ENCODE data around the gene CRYGS.
"Not testable (repeated sequence)": the region's sequence is repeated elsewhere in the genome, so short reads cannot be mapped to it uniquely, and the experiment has no call there.

The CRYGS gene

GRCh38 chr3:186536883-186537844, 7.0 kb downstream of the CRYGS start:
- no peaks in the 10 kb centered on the region for H3K27me3 Mint-ChIP-seq (ENCODE audit: low read depth)
- no peak overlapping the region for H3K27ac Mint-ChIP-seq
- no peak overlapping the region for H3K4me3 Mint-ChIP-seq
- H3K36me3 Mint-ChIP-seq (ENCODE audit: low read depth): peaks cover 2% of the 10 kb centered on the region
- no peaks in the 10 kb centered on the region for H3K9me3 Mint-ChIP-seq
- DNase-seq (ENCODE audit: low spot score): no peak
- peaks cover 33% of the 10 kb centered on the region for H3K4me1 Mint-ChIP-seq (ENCODE audit: low read depth)

GRCh38 chr3:186534113-186534669, 10.0 kb downstream of the CRYGS start:
- Mint-ChIP-seq H3K4me3 (no peak overlapping the region), H3K36me3 (ENCODE audit: low read depth) (peaks cover 2% of the 10 kb centered on the region), H3K4me1 (ENCODE audit: low read depth) (peaks cover 25% of the 10 kb centered on the region), H3K9me3 (no peaks in the 10 kb centered on the region), H3K27ac (no peak overlapping the region), H3K27me3 (ENCODE audit: low read depth) (no peaks in the 10 kb centered on the region)
- peak; percentile 61 for DNase-seq (ENCODE audit: low spot score)

GRCh38 chr3:186532598-186533072, 11.5 kb downstream of the CRYGS start:
- Mint-ChIP-seq H3K27ac (no peak overlapping the region), H3K9me3 (no peaks in the 10 kb centered on the region), H3K36me3 (ENCODE audit: low read depth) (no peaks in the 10 kb centered on the region), H3K27me3 (ENCODE audit: low read depth) (peaks cover 2% of the 10 kb centered on the region), H3K4me3 (no peak overlapping the region), H3K4me1 (ENCODE audit: low read depth) (peaks cover 24% of the 10 kb centered on the region)
- no peak for DNase-seq (ENCODE audit: low spot score)

GRCh38 chr3:186531694-186532093, 12.5 kb downstream of the CRYGS start:
- H3K36me3 Mint-ChIP-seq (ENCODE audit: low read depth); H3K4me3 Mint-ChIP-seq; H3K27me3 Mint-ChIP-seq (ENCODE audit: low read depth); DNase-seq (ENCODE audit: low spot score); H3K27ac Mint-ChIP-seq; H3K9me3 Mint-ChIP-seq: not testable (repeated sequence)
- peaks cover 20% of the 10 kb centered on the region for H3K4me1 Mint-ChIP-seq (ENCODE audit: low read depth)

DNA sequence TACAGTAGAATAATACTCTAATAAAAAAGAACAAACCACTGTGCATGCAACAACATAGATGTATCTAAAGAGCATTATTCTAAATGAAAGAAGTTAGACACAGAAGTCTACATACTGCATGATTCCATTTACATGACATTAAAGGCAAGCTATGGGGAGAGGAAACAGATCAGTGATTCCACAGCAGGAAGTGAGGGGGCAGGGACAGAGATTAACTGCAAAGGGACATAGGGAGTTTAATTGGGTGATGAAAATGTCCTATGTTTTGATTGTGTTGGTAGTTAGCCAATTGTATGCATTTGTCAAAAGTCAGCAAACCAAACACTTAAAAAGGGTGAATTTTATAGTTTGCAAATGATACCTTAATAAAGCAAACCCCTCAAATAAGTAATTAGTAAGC, 13.8 kb downstream of the CRYGS start:
- Mint-ChIP-seq H3K4me1 (ENCODE audit: low read depth) (peaks cover 16% of the 10 kb centered on the region), H3K27me3 (ENCODE audit: low read depth) (peaks cover 3% of the 10 kb centered on the region), H3K4me3 (no peak overlapping the region), H3K9me3 (no peaks in the 10 kb centered on the region), H3K36me3 (ENCODE audit: low read depth) (no peaks in the 10 kb centered on the region), H3K27ac (no peak overlapping the region)
- no peak for DNase-seq (ENCODE audit: low spot score)

- Mint-ChIP-seq H3K4me3 (no peak overlapping the region), H3K27me3 (ENCODE audit: low read depth) (peaks cover 3% of the 10 kb centered on the region), H3K4me1 (ENCODE audit: low read depth) (peaks cover 8% of the 10 kb centered on the region), H3K9me3 (no peaks in the 10 kb centered on the region), H3K36me3 (ENCODE audit: low read depth) (no peaks in the 10 kb centered on the region), H3K27ac (no peak overlapping the region)
- DNase-seq (ENCODE audit: low spot score): no peak
Measured at GRCh38 chr3:186529201-186529999, 14.8 kb downstream of the CRYGS start.

GRCh38 chr3:186526256-186526606, 17.9 kb downstream of the CRYGS start:
- Mint-ChIP-seq H3K27ac (no peak overlapping the region), H3K36me3 (ENCODE audit: low read depth) (no peaks in the 10 kb centered on the region), H3K27me3 (ENCODE audit: low read depth) (peaks cover 3% of the 10 kb centered on the region), H3K9me3 (no peaks in the 10 kb centered on the region), H3K4me3 (no peak overlapping the region), H3K4me1 (ENCODE audit: low read depth) (peaks cover 3% of the 10 kb centered on the region)
- DNase-seq (ENCODE audit: low spot score): no peak

GRCh38 chr3:186525369-186526255, 18.6 kb downstream of the CRYGS start:
- H3K27ac Mint-ChIP-seq: no peak overlapping the region
- no peak for DNase-seq (ENCODE audit: low spot score)
- peaks cover 3% of the 10 kb centered on the region for H3K4me1 Mint-ChIP-seq (ENCODE audit: low read depth)
- H3K9me3 Mint-ChIP-seq: no peaks in the 10 kb centered on the region
- no peaks in the 10 kb centered on the region for H3K36me3 Mint-ChIP-seq (ENCODE audit: low read depth)
- no peak overlapping the region for H3K4me3 Mint-ChIP-seq
- peaks cover 3% of the 10 kb centered on the region for H3K27me3 Mint-ChIP-seq (ENCODE audit: low read depth)

GRCh38 chr3:186524616-186525015, 19.6 kb downstream of the CRYGS start:
- Mint-ChIP-seq H3K27me3 (ENCODE audit: low read depth) (peaks cover 3% of the 10 kb centered on the region), H3K36me3 (ENCODE audit: low read depth) (no peaks in the 10 kb centered on the region), H3K9me3 (no peaks in the 10 kb centered on the region), H3K4me3 (no peak overlapping the region), H3K4me1 (ENCODE audit: low read depth) (peaks cover 3% of the 10 kb centered on the region), H3K27ac (no peak overlapping the region)
- DNase-seq (ENCODE audit: low spot score): no peak

- peaks cover 3% of the 10 kb centered on the region for H3K27me3 Mint-ChIP-seq (ENCODE audit: low read depth)
- DNase-seq (ENCODE audit: low spot score): no peak
- H3K4me1 Mint-ChIP-seq (ENCODE audit: low read depth): peaks cover 10% of the 10 kb centered on the region
- no peaks in the 10 kb centered on the region for H3K36me3 Mint-ChIP-seq (ENCODE audit: low read depth)
- H3K9me3 Mint-ChIP-seq: no peaks in the 10 kb centered on the region
- H3K27ac Mint-ChIP-seq: no peak overlapping the region
- no peak overlapping the region for H3K4me3 Mint-ChIP-seq
Measured at GRCh38 chr3:186523434-186523833, 20.7 kb downstream of the CRYGS start.

DNA sequence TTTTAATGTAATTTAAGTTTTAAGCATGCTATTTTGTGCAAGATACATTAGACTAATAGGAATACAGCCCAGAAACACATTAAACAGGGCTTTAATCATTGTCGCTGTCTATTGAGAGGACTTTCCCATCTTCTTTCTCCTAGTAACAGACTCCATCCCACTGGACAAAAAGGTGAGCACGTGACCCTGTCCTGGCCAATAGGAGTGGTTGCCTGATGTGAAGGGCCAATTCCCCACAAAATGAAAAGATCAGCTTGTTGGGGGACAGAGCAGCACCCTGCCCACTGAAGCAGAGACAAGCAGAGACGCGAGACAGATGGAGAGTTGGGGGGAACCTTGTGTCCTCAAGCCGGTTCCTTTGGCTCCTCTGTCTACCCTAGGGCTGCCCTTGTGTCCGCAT, 21.2 kb downstream of the CRYGS start:
- no peak overlapping the region for H3K4me3 Mint-ChIP-seq
- H3K4me1 Mint-ChIP-seq (ENCODE audit: low read depth): peaks cover 10% of the 10 kb centered on the region
- no peaks in the 10 kb centered on the region for H3K9me3 Mint-ChIP-seq
- peaks cover 3% of the 10 kb centered on the region for H3K27me3 Mint-ChIP-seq (ENCODE audit: low read depth)
- no peak overlapping the region for H3K27ac Mint-ChIP-seq
- no peak for DNase-seq (ENCODE audit: low spot score)
- H3K36me3 Mint-ChIP-seq (ENCODE audit: low read depth): no peaks in the 10 kb centered on the region

DNA sequence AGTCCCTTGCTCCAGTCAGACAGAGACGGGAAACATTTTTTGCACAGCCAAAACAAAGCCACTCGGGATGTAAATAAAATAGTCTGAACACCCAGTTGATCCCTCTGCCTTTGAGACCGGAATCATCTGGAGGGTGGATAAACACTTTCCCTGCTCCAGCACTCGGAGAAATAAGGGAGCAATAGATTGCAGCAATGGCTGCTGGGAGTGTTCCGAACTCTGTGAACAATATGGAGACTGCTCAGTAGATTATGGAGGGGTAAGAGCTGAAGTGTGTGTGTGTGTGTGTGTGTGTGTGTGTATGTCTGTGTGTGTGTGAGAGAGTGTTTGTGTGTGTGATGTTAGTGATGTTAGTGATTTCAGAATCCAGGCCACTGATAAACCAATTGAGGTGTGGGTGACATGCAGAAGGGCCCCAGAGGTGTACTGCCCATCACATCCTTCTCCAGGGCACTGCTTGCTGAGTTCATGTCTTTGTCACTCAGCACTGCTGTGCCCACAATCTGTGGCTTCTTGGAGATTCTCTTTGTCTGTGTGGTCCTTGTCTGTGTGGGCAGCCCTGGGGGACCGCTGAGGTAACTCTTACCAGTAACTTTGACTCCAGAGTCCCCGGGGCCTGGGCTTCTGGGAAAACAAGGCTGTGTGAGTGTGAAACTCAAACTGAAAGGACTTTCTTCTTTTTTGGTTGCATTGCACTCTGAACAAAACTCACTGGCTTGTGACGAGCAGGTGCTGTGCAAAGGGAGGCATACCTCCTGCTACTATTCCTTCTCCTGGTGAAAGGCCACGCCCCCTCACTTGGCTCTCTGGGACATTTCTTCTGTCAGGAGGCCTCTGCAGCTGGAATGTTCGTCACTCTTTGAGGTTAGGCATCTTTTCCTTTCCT, 23.0 kb downstream of the CRYGS start:
- Mint-ChIP-seq H3K9me3 (peaks cover 4% of the 10 kb centered on the region), H3K4me1 (ENCODE audit: low read depth) (peaks cover 10% of the 10 kb centered on the region), H3K4me3 (no peak overlapping the region), H3K27me3 (ENCODE audit: low read depth) (no peaks in the 10 kb centered on the region), H3K36me3 (ENCODE audit: low read depth) (no peaks in the 10 kb centered on the region), H3K27ac (no peak overlapping the region)
- DNase-seq (ENCODE audit: low spot score): peak; percentile 11
